ENCODE measurements around the gene ATP6V1B1. TPM values are rescaled to one million over a fixed set of nuclear protein-coding genes. Genes with fewer than 3 reads are reported as not detected.
A peak's percentile ranks its signal among the peaks of the same experiment; 100 is the strongest.

The ATP6V1B1 gene
- total RNA-seq, 4 donors from 2014 or later = 1.2 to 2.5 TPM; not detected in 2

DNA sequence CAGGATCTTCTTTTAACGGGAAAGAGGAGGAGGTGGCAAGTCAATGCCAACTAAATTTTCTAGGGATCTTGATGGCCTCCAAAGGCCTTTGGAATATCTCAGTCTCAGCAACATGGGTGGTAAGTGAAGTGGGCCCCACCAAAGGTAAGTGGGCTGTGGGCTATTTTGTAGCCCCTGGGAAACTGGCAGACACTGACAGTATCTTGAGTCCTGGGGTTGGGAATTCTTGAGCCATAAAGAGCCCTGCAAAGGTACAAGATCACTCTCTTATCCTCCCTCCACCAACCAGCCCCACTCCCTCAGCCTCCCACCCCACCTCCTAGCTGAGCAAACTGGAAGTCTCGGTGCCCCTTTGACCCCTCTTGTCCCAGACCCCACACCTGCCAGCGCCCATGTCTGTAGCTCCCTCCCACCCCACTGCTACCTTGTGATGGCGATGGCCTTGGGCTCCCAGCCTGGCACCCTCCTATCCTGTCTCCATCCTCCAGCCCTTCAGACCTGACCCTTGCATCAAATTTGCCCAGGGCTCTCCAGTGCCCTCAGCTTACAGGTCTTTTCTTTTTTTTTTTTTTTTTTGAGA lies 8.5 kb downstream of the ATP6V1B1 start:
- Histone ChIP-seq H3K27me3 (peaks cover 0 to 7% of the 10 kb centered on the region in 2 donors), H3K4me1 (peaks cover 0 to 23% (median 5%) of the 10 kb centered on the region in 4 donors), H3K36me3 (no peaks in the 10 kb centered on the region), H3K4me3 (no peak overlapping the region), H3K9me3 (no peaks in the 10 kb centered on the region), H3K27ac (no peak overlapping the region)
- TF ChIP-seq POLR2A (IDR thresholded peaks at IDR 0.05) (no peak), EP300 (IDR thresholded peaks at IDR 0.05) (no peak)
- TF ChIP-seq, protein P1, sequence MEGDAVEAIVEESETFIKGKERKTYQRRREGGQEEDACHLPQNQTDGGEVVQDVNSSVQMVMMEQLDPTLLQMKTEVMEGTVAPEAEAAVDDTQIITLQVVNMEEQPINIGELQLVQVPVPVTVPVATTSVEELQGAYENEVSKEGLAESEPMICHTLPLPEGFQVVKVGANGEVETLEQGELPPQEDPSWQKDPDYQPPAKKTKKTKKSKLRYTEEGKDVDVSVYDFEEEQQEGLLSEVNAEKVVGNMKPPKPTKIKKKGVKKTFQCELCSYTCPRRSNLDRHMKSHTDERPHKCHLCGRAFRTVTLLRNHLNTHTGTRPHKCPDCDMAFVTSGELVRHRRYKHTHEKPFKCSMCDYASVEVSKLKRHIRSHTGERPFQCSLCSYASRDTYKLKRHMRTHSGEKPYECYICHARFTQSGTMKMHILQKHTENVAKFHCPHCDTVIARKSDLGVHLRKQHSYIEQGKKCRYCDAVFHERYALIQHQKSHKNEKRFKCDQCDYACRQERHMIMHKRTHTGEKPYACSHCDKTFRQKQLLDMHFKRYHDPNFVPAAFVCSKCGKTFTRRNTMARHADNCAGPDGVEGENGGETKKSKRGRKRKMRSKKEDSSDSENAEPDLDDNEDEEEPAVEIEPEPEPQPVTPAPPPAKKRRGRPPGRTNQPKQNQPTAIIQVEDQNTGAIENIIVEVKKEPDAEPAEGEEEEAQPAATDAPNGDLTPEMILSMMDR (IDR thresholded peaks at IDR 0.05) = no peak
- 87 to 96% methylated on average over 4 of the region's 4 CpGs for whole genome bisulfite sequencing, 2 donors
- DNase-seq (ENCODE audit: low spot score in 2 of 2) = no peak

DNA sequence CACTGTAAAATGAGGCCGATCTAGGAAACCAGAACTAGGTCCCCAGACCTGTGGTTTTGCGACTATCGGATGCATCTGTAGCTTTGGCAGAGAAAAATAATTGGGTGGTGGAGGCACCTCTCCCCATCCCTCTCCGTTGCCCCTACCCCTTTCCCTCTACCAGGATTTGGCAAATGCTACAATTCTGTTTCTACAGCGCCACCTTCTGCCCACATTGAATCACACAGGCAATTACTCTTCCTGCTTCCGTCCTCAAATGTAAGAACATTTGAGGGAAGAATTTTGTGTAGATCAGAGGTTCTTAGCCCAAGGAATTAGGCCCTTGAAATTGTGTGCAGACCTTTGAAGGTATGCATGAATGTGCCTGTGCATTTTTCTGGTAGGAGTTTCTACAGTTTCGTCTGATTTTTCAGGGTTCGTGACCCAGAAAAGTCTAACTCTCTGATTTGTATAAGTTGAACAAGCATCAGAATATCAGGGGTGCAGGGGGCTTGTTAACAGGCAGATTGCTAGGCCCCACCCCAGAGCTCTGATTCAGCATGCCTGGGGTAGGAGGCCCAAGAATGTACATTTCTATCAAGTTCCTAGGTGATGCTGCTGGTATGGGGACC lies 11.2 kb downstream of the ATP6V1B1 start:
- no peak overlapping the region for H3K27ac ChIP-seq
- 24% methylated on average over 8 of the region's 8 CpGs for WGBS, 2 donors
- no peaks in the 10 kb centered on the region for H3K27me3 ChIP-seq
- no peaks in the 10 kb centered on the region for H3K36me3 ChIP-seq
- no peak overlapping the region for H3K4me3 ChIP-seq
- peaks cover 0 to 23% (median 5%) of the 10 kb centered on the region in 4 donors for H3K4me1 ChIP-seq
- no peaks in the 10 kb centered on the region for H3K9me3 ChIP-seq
- TF ChIP-seq EP300 (IDR thresholded peaks at IDR 0.05) = no peak
- TF ChIP-seq POLR2A (IDR thresholded peaks at IDR 0.05) = no peak
- TF ChIP-seq, protein P1 (IDR thresholded peaks at IDR 0.05) = peak; percentile 57 to 80 (median 66)
- DNase-seq (ENCODE audit: low spot score in 2 of 2) = peak; percentile 21 to 57

DNA sequence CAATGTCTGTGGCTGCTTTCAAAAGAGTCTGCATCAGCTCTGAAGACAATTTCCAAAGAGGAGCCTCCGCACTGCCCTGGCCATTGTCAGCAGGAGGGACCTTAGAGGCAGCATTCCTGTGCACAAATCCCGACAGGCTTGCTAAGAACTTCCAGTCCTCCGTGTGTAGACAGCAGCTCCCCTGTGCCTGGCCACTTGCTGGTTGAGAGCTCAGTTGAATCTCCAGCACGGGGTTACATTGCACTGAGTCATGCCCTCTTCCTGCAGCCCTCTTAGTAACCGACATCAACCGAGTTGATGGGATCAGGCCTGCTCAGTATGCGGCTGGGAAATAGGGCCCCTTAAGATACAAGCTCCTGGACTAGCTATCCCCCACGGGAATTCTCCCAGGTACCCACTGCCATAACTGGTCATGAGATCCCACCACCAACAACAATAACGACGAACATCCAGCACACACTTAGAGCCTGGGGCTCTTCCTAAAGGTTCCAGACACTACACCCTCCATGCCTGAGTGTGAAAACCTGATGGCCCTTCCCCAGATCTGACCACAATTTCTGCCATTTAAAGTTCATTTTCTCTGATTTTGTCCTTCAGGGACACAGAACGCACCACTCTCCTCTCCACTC lies 12.0 kb downstream of the ATP6V1B1 start:
- no peaks in the 10 kb centered on the region for H3K36me3 ChIP-seq
- H3K27ac ChIP-seq = no peak overlapping the region
- peak overlapping the region in 2 of 4 donors; percentile 28 to 43 for H3K4me3 ChIP-seq
- no peaks in the 10 kb centered on the region for H3K27me3 ChIP-seq
- WGBS, 2 donors = 50 to 51% methylated on average over 11 of the region's 11 CpGs
- DNase-seq (ENCODE audit: low spot score in 2 of 2) = no peak
- peaks cover 0 to 23% (median 5%) of the 10 kb centered on the region in 4 donors for H3K4me1 ChIP-seq
- no peaks in the 10 kb centered on the region for H3K9me3 ChIP-seq
- TF ChIP-seq, protein P1 (IDR thresholded peaks at IDR 0.05) = no peak
- TF ChIP-seq EP300 (IDR thresholded peaks at IDR 0.05) = no peak
- no peak for TF ChIP-seq POLR2A (IDR thresholded peaks at IDR 0.05)

DNA sequence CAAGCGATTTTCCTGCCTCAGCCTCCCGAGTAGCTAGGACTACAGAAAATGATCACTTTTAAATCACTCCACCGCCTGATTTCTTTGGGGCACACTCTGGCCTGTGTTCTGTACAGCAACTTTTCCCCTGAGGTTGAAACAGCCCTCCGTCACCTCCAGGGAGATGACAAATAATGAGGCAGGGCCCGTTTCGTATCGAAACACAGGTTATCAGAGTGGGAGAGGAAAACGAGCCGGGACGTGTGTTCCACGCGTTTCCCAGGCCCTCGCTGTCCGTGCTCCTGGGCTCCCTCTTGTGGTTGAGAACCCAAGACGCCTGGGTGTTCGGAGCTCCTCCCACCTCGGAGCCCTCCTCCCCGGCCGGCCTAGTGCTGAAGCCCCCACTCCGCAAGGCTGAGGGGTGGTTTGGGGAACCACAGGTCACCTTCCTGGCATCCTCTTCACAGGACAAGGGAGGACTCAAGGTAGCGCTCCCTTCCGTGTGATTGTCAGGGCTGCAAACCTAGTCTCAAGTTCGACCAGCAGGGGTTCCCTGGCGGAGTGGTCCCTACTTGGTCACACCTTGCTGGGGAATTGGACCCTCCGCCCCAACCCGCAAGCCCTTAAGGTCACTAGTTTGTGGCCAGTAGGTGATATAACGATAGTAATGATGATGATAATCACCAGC lies 12.8 kb downstream of the ATP6V1B1 start:
- TF ChIP-seq EP300 (IDR thresholded peaks at IDR 0.05) = no peak
- TF ChIP-seq POLR2A (IDR thresholded peaks at IDR 0.05) = no peak
- TF ChIP-seq, protein P1 (IDR thresholded peaks at IDR 0.05) = peak; percentile 83 to 92 (median 87)
- Histone ChIP-seq H3K27me3 (no peaks in the 10 kb centered on the region), H3K9me3 (no peaks in the 10 kb centered on the region), H3K36me3 (no peaks in the 10 kb centered on the region), H3K4me1 (peaks cover 0 to 23% (median 5%) of the 10 kb centered on the region in 4 donors), H3K4me3 (peak overlapping the region; percentile 5 to 43 (median 28)), H3K27ac (no peak overlapping the region)
- 10 to 11% methylated on average over 18 to 26 of the region's 27 CpGs for WGBS, 2 donors
- DNase-seq (ENCODE audit: low spot score in 2 of 2) = peak; percentile 66 to 88

Measured in tibial nerve (tissue), 4 donors.